RKO (cell line): ENCODE measurements around the gene PYROXD2.
"Not testable (repeated sequence)": the region's sequence is repeated elsewhere in the genome, so short reads cannot be mapped to it uniquely, and the experiment has no call there.

Experiments used
- DNase-seq: peaks from one replicate; pipeline ENCODE4 v3.0.0-alpha.2; 2016; ENCODE audit warnings: low spot score

The PYROXD2 gene

DNA sequence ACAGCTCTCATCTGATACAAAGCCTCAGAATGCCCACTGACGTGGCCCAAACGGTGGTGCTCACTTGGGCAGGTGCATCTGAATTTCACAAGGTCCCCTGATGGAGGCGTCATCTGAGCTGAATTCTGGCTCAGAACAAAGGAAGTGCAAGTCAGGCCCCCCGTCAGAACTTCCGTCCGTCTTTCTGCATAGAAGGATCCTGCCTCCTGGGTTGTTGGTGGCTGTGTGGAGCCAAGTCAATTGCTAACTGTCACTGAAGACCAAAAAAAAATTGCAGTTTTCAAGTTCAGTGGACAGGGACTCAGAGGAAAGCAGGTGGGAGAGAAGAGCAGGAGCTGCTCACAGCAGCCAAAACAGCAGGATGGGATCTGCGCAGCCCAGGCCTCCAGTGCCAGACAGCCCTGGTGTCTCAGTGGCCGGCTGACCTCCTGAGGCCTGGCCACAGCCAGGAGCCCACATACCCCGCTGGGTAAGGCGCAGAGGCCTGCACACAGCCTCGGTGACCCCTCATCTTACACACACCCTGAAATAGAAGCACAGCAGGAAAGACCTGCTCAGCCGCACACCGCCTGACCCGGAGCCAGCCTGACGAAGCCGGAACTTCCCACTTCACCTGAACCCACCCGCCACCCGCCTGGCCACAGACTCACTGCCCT is 49.4 kb downstream of the PYROXD2 start:
- DNase-seq: no peak

DNA sequence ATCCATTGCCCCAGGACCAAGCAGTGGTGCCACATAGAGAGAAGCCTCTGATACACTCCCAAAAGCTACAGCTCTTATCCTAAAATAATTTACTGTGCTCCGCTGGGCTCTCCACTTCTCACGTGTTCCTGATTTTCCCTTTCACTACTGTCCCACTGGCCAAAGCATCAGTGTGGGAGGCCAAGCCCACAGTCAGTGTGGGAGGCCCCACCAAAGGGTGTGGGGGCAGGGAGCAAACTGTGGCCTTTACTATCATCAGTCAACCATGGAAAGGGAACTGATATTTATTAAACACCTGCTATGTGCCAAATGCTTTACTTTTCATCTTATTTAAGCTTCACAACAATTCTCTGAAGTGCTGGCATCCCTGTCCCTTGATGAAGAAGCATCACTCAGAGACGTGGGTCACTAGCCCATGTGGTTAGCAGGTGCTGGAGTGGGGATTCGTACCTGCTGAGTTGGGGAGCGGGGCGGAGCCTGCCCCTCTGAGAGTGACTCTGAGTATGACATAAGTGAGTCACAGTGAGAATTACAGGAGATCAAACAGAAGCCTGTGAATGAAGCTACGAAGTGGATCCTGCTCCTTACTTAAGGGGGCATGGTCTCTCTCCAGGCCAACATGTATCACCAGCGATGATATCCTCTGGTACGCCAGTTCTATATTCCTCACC is 50.4 kb downstream of the PYROXD2 start:
- peak; percentile 18 for DNase-seq

DNA sequence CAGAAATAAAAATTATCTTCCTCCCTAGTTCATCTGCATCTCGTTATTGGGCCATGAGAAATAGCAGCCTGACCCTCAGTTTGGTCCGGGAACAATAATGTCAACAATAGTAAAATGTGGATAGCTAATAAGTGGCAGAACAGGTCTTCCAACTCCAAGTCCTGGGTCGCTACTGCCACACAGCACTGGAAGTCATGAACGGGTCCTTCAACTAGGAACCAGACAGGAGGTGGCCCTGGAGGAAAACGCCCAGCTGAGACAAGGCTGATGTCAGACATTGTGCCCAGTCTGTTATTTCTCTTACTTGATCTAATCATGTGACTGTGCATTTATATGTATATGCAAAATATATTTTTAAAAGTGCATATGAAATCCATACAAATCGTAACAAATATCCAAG is 51.8 kb downstream of the PYROXD2 start:
- DNase-seq: no peak

DNA sequence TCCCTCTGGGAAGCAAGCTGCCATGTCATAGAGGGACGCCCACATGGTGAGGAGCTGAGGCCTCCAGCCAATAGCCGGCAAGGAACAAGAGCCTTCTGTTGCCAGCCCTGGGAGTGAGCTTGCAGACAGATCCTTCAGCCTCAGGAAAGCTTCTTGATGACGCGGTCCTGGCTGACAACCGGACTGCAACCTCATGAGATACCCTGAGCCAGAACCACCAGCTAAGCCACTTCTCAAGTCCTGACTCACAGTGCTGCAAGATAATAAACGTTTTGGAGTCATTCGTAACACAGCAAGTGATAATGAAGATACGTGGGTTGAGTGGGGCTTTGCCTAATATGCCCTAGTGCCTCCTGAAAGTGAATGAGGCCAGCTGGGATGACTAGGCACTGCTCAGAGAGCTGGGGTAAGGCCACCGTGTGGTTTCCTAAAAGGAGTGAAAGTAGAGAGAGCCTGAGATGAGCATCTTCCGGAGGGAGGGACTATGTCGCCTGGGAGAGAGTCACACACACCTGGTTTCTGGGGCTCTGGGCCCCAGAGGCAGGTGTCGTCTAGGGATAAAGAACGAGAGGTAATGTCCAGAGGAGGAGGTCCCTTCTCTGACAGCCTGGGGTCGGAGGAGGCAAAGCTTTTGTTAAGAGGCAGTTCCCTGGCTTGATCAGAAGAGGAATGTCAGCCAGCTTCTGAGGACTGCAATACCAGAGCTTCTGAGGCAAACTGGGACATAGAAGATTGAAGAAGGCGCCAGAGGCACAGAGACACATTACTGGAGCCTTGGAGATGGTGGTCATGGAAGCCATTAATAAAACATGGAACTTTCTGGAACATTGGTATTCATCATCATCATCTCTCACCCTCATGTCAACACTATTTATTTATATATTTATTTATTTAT is 53.6 kb downstream of the PYROXD2 start:
- peak; percentile 91 for DNase-seq

DNA sequence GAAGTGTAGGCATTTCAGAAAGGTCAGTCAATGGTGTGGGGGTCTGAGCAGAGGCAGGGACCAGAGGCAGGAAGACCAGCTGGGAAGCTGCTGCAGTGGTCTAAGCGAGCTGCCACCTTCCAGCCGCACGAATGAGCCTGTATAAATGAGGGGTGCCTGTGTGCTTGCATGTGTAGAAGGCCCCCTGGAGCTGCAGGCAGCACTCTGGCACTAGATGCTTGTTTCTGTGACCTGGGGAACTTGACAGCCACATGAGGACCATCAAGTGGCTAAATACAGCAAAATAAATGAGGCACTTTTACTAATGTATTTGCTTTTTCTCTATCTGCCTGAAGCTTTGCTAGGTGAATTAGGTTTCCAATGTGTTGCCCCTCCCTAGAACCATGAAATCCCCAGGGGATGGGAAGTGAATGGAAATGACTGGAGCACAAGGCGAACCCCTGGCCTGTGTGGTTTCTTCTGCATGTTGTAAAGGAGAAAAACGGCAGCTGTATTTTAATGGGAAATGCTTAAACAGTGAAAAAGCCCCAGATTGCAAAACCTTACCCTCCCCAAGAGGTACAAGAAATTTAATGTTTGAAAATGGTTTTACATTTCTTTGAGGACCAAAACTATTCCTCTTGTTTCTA is 57.7 kb downstream of the PYROXD2 start:
- DNase-seq: no peak

DNA sequence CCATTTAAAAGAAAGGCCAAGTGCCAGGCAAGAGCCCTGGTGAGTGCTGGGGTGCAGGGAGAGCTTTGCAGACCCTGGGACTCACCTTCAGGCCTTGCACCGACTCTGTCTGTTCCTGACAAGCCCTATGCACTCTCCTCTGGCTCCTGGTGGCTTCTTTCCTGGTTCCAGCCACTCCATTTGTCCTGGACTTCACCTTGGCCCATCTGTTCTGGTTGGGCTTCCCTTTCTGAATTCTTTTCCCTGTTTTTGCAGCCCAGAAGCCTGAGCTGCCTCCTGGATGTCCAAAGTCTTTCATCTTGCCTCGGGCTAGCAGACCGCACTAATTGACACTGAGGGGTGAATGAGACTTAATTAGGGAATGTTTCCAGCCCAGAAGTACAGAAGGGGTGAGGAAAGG is 60.5 kb downstream of the PYROXD2 start:
- DNase-seq: no peak

DNA sequence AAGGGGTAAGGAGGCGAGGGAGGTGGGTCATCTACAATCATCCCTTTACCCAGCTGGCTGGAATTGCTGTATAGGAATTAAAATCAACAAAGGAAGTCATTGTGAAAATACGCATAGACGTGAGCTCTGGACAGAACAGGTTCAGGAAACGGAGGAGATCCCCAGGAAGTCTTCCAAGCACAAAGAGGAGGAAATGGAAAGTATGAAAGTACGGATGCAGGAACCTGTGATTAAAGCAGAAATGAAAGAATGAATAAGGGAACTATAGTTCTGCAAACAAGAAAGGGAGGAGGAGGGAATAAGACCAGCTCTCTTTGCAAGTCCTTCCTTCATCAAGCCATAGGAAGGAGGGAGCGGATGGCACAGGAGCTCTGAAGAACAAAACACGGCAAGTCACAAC is 61.8 kb downstream of the PYROXD2 start:
- DNase-seq: no peak

DNA sequence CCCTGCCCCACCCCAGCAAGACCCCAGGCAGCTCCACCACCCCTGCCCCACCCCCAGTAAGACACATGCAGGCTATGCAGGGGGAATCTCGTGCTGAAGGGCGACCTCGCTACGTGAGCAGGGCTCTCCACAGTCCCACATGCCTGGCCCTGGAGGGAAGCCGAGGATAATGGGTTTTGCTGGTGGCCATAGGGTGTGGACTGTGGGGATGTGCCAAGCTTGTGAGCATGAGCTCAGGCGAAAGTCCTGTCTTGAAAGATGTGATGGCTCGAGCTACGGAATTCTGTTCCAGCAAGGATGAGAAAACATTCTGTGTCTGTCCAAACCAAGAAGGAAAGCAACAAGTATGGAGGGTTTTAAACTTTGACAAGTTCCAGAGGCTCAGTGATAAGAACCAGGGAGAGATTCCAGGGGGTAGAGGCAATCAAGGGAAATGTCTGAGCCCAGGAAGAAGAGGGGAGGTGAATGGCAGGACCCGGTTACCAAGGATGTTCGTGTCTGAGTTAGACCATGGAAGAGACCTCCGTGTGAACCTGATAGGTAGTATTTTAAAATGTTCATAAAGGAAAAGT is 63.1 kb downstream of the PYROXD2 start:
- no peak for DNase-seq

DNA sequence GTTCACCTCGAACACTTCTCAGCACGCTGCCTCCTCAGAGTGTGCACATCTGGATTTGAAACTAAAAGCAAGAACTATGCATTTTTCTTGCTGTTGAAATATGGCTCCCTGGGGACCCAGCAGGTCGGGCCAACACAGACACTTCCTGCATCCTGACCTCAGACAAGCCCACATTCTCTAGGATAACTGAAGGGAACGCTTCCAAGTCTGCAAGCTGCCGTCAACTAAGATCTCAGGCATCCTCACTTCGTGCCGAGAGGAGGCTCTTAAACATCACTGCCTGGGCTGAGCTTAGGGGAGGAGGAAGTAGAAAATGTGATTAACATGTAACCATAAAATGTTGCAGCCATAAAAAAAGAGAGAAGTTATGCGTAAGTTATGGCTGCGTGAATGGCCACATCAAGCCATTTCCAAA is 65.5 kb downstream of the PYROXD2 start:
- DNase-seq: no peak

DNA sequence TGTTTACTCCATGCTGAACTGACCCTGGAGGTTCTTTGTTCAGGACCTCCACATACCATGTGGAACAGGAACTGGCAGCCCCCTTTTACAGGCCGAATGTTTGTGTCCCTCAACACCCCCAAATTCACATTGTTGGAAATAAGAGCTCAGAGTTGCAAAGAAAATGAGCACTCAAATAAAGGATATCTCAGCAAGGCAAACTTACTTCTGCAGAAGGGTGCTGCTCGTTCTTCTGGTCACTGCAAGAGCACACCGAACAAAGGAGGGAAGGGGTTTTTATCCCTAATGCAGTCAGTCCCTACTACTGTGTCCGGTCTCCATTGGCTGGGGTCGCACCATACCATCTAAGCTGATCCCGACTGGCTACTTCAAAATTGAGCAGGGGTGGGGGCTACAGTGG is 68.1 kb downstream of the PYROXD2 start:
- no peak for DNase-seq

DNA sequence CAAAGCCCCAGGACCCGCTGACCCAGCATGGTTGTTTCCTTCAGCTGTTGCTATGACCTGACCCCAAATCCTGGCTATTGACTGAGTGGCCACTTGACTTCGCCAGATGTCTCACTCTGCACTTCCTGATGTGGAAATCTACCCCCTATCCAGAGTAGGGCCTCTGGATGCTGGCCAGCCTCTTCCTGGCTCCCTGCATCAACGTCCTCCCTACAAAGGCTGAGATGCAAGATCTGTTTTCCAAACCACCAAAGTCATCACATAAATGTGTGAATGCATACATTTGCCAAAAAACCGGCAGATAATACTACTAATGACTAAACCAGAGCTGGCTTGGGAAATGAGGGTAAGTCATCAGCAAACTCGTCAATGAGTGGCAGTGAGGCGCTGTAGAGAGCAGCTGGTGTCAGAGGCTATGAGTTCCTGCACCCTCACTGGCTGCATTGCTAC is 70.4 kb downstream of the PYROXD2 start:
- peak; percentile 58 for DNase-seq

DNA sequence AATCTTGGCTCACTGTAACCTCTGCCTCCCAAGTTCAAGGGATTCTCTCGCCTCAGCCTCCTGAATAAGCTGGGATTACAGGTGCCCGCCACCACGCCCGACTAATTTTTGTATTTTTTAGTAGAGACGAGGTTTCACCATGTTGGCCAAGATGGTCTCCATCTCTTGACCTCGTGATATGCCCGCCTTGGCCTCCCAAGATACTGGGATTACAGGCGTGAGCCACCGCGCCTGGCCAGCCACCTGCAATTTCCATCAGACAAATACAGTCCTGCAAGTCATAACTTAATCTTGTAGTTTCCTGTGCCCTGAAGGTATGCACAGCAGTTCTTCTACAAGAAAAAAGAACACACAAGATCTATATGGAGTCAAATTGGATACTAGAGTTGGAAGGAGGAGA is 73.3 kb downstream of the PYROXD2 start:
- not testable (repeated sequence) for DNase-seq

DNA sequence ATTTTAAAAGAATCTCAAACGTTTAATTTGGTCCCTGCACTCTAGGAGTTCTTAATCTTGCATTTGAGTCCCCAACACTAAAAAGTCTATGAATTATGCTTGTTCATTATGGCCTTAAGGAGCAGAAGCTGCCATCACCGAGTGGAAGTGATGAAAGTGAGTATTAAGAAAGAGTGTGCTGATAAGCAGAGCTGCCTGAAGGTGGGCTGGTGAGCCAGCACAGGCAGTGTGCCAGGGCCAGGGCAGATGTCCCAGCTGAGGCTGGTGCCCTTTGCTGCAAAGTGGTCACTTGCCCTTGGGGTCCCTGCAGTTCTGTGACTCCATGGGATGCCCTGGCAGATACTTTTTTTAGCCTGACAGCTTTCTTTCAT is 74.1 kb downstream of the PYROXD2 start:
- no peak for DNase-seq

DNA sequence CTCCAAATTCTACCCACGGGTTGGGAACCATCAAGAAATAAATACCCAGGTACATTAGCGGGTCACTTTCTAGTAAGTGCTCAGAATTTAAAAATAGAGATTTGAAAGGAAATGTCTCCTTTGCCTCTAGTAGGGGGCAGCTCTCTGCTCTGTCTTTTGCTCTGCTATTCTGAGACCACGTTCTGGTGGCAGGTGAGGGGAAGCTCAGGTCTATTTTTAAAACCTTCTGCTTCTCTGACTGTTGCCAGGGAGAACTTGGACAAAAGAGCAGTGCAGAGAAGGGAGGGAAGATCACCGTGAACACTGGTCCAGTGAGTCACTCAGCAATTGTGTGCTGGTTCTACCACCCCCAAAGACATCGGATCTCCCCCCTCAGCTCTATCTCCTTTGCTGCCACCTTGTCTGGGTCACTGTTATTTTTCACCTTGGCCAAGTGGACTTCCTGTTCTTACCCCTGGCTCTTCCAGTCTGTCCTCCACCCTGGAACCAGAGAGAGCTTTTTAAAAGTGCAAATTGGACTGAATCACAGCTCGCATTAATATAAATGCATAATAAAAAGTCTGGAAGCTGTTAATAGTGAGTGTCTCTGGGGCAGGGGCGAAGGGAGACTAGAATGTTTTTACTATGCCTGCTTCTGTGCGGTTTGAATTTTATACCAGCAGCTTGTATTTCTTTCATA is 74.6 kb downstream of the PYROXD2 start:
- DNase-seq: no peak

DNA sequence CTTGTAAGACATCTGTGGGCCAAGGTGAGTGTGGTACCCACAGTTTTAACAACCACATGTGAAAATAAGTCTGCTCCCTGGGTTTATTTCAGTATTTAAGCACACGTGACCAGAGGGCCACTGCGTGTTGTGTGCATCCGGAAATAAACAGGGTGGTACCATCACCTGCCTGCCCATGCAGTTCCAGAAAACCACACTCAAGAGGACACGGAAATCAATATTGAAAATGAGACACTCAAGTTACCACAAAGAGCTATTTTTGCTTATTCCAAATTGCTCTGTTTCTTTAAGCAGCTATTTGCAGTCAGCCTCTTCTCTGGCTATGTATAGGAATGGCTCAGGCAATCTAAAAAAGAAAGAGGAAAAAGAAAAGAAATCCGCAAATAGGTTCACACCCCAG is 75.2 kb downstream of the PYROXD2 start:
- DNase-seq: no peak

DNA sequence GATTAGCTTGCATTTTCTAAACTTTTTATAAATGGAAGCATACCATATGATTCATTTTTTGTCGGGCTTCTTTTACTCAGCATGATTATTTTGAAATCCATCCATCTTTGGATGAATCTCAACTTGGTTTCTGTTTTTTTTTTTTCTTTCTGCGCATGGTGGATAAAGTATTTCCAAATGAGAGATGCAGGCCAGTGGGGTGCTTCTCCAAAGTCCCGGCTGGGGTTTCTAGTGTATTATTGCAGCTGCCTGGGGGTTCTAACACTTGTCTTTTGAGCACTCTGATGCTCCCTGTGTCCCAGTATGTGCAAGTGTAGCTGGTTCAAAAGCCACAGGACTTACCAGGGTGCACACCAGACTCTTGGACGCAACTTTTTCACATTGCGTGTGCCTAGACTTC is 76.1 kb downstream of the PYROXD2 start:
- DNase-seq: no peak

DNA sequence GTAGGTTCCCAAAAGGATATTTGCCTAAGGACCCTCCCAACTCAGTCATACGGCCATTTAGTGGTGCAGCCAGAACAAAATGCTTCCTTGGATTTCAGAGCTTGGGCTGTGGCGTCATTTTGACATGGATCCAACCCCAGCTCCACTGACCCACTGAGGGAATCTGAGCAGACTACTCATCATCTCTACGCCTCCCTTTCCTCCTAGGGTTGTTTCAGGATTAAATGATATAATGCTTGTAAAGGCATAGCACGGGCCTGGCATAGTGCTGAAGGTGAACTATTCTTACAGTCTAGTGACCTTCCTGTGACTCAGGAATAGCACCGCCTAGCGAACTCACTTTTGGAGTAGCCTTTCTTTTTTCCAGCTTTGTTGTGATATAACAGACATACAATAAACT is 76.7 kb downstream of the PYROXD2 start:
- no peak for DNase-seq

DNA sequence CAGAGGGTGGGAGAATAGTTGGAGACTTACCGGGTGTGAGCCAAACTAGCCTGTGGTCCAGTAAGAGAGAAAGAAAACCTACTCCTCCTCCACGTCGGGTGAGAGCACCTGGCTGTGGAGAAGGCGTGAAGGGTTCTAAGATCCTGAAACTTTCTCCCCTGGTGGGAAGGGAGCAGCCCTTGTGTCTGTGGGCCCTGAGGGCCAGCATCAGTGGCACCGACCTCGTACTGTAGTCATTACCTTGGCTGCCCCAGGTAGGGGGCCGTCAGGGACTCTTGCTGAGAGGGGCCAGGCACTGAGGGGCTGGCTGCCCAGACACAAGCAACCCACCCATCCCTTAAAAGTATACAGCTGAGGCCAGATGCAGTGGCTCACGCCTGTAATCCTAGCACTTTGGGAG is 77.5 kb downstream of the PYROXD2 start:
- DNase-seq: no peak
